22Rv1 (cell line): Measurements from ENCODE around the gene USP14.

Experiments used
- H3K27ac ChIP-seq: fragments of 450-650 bp; 2 replicates; pipeline ENCODE4 v1.5.1; 2017
- CTCF ChIP-seq: fragments of 450-650 bp; IDR thresholded peaks from 2 replicates; pipeline ENCODE4 v1.5.1; 2017; ENCODE audit warnings: mild to moderate bottlenecking
- ZFX ChIP-seq: fragments of 450-650 bp; IDR thresholded peaks from 2 replicates; pipeline ENCODE4 v1.6.1; 2017; ENCODE audit warnings: antibody characterized with exemption, borderline replicate concordance

Gene USP14

GRCh38 chr18:245282-245847, 87.0 kb downstream of the USP14 start:
- TF ChIP-seq CTCF (no peak), ZFX (no peak)
- no peak overlapping the region for H3K27ac ChIP-seq

GRCh38 chr18:248053-248452, 89.7 kb downstream of the USP14 start:
- no peak overlapping the region for H3K27ac ChIP-seq
- no peak for TF ChIP-seq ZFX
- no peak for TF ChIP-seq CTCF

- 0 out of 2 replicates have a peak overlapping the region, but pooled peaks have one; percentile 4 for H3K27ac ChIP-seq
- TF ChIP-seq ZFX (no peak), CTCF (no peak)
These were observed 92.3 kb downstream of the USP14 start for GRCh38 chr18:250685-251084.

GRCh38 chr18:251572-251971, 93.2 kb downstream of the USP14 start:
- TF ChIP-seq CTCF = no peak
- no peak for TF ChIP-seq ZFX
- no peak overlapping the region for H3K27ac ChIP-seq

GRCh38 chr18:253121-253520, 94.8 kb downstream of the USP14 start:
- H3K27ac ChIP-seq = no peak overlapping the region
- TF ChIP-seq ZFX (no peak), CTCF (no peak)

- TF ChIP-seq CTCF (no peak), ZFX (no peak)
These were observed 96.8 kb downstream of the USP14 start for GRCh38 chr18:255171-255570.

GRCh38 chr18:260547-260946, 102.2 kb downstream of the USP14 start:
- no peak overlapping the region for H3K27ac ChIP-seq
- TF ChIP-seq CTCF = no peak
- no peak for TF ChIP-seq ZFX

More at GRCh38 chr18:255171-255570, 96.8 kb downstream of the USP14 start:
- H3K27ac ChIP-seq = no peak overlapping the region
